ENCODE results near the gene SAMM50. TPM values are rescaled to one million over a fixed set of nuclear protein-coding genes. Genes with fewer than 3 reads are reported as not detected.

SAMM50 gene
- total RNA-seq, 1 experiment from 2014 or later: 47.6 TPM

- Histone ChIP-seq H3K4me3 (ENCODE audit: insufficient read depth, low read depth, low read length) (no peak overlapping the region), H3K36me3 (replicated peaks; ENCODE audit: control insufficient read depth, insufficient read depth, low read length) (no peaks in the 10 kb centered on the region), H3K27me3 (ENCODE audit: control insufficient read depth, insufficient read depth, low read length) (no peaks in the 10 kb centered on the region)
- DNase-seq: no peak
Observed at GRCh38 chr22:44031158-44031952, 76.1 kb downstream of the SAMM50 start.

- DNase-seq: no peak
- Histone ChIP-seq H3K4me3 (ENCODE audit: insufficient read depth, low read depth, low read length) (no peak overlapping the region), H3K36me3 (replicated peaks; ENCODE audit: control insufficient read depth, insufficient read depth, low read length) (no peaks in the 10 kb centered on the region)
Observed at GRCh38 chr22:44032126-44032730, 77.0 kb downstream of the SAMM50 start.

GRCh38 chr22:44033287-44033686 is 78.0 kb downstream of the SAMM50 start:
- H3K27me3 ChIP-seq (ENCODE audit: control insufficient read depth, insufficient read depth, low read length): no peaks in the 10 kb centered on the region
- H3K36me3 ChIP-seq (replicated peaks; ENCODE audit: control insufficient read depth, insufficient read depth, low read length): no peaks in the 10 kb centered on the region
- DNase-seq: no peak
- no peak overlapping the region for H3K4me3 ChIP-seq (ENCODE audit: insufficient read depth, low read depth, low read length)

More at GRCh38 chr22:44032126-44032730, 77.0 kb downstream of the SAMM50 start:
- H3K27me3 ChIP-seq (ENCODE audit: control insufficient read depth, insufficient read depth, low read length): no peaks in the 10 kb centered on the region

DNA sequence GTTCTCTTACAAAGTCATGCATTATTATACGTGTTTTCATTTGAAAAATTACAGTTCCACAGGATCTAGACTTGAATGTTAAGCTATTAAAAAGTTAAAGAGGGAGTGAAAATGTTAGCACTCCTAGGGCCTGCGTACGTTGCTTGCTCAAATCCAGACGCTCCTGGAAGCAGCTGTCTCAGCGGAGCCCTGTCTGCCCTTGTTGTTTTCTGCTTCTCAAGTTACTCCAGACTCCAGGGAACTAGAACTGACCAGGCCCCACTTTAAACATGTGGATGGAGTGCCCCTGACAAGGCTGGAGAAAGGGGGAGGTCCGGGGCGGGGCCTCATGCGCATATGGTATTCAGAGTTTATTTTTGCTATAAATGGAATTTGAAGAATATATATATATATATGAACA is 78.5 kb downstream of the SAMM50 start:
- H3K27me3 ChIP-seq (ENCODE audit: control insufficient read depth, insufficient read depth, low read length): no peaks in the 10 kb centered on the region
- no peaks in the 10 kb centered on the region for H3K36me3 ChIP-seq (replicated peaks; ENCODE audit: control insufficient read depth, insufficient read depth, low read length)
- DNase-seq: no peak
- H3K4me3 ChIP-seq (ENCODE audit: insufficient read depth, low read depth, low read length): no peak overlapping the region

DNA sequence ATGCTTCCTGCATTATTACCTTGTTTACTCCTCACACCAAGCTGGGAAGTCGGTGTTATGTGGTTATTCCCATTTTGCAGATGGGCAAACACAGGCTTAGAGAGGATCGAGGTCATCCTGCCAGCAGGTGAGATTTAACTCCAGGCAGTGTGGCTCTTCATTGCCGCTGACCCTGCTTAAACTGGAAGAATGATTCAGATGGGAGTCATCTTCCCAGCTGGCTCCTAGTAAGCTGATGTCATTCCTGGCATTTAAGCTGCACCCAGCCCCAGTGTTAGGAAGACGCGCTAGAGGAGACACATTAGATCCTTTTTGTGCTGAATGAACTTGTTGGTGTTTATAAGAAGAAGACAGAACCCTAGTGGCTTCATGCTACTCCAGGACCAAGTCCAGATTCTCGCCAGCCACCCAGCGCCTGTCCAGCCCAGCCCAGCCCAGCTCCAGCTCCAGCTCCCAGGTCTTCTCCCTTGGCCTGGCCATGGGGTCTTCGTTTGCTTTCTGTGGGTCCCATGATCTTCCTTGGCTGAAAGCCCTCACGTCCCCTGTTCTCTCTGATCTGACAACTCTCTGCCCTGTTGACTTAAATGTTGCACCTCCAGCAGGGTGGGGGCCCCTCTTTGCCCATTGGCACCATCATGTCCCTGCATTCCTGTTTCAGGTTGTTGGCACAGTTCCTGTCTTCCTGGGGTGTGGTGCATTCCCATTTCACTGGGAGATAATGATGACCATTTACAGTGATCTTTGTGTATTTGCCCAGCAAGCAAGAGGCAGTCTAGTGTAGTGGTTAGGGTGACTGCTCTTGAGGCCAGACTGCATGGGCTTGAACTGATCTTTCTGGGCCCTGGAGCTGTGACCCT is 82.5 kb downstream of the SAMM50 start:
- Histone ChIP-seq H3K4me3 (ENCODE audit: insufficient read depth, low read depth, low read length) (no peak overlapping the region), H3K36me3 (replicated peaks; ENCODE audit: control insufficient read depth, insufficient read depth, low read length) (no peaks in the 10 kb centered on the region), H3K27me3 (ENCODE audit: control insufficient read depth, insufficient read depth, low read length) (no peaks in the 10 kb centered on the region)
- DNase-seq: no peak

- no peak for DNase-seq
- no peaks in the 10 kb centered on the region for H3K36me3 ChIP-seq (replicated peaks; ENCODE audit: control insufficient read depth, insufficient read depth, low read length)
- H3K27me3 ChIP-seq (ENCODE audit: control insufficient read depth, insufficient read depth, low read length): no peaks in the 10 kb centered on the region
- H3K4me3 ChIP-seq (ENCODE audit: insufficient read depth, low read depth, low read length): no peak overlapping the region
Observed at GRCh38 chr22:44039566-44040171, 84.4 kb downstream of the SAMM50 start.

DNA sequence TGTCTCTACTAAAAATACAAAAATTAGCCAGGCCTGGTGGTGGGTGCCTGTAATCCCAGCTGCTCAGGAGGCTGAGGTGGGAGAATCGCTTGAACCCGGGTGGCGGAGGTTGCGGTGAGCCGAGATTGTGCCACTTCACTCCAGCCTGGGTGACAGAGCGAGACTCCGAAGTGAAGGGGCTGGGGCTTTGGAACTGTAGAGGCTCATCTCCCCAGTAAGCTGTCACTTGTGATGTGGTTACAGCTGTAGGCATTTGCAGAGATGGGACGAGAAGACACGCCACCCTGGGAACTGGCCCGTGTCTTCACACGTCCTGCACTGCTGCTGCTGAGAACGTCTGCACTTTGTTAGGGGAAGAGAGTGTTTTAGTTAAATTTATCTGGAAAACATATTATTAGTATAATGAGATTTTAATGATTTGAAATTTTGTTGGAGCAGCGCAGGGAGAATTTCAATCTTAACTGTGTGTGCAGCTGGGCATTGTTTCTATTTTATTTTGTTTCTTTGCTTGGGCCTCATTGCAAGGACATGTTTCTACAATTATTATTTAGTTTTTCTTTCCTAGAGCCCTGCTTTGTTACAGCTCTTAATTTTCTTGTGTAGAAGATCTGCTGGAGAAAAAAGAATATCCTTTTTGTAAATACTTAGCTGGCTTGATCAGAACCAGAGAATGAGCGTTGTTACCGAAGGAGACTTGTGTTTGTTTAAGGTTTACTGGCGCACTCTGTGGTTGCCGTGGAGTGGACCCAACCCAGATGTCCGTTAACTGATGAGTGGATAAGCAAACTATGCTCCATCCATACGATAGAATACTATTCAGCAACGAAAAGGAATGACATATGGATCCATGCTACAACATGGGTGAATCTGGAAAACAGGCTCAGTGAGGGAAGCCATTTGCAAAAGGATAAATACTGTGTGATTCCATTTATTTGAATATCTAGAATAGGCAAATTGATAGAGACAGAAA is 87.3 kb downstream of the SAMM50 start:
- Histone ChIP-seq H3K36me3 (replicated peaks; ENCODE audit: control insufficient read depth, insufficient read depth, low read length) (no peaks in the 10 kb centered on the region), H3K4me3 (ENCODE audit: insufficient read depth, low read depth, low read length) (no peak overlapping the region), H3K27me3 (ENCODE audit: control insufficient read depth, insufficient read depth, low read length) (no peaks in the 10 kb centered on the region)
- no peak for DNase-seq

DNA sequence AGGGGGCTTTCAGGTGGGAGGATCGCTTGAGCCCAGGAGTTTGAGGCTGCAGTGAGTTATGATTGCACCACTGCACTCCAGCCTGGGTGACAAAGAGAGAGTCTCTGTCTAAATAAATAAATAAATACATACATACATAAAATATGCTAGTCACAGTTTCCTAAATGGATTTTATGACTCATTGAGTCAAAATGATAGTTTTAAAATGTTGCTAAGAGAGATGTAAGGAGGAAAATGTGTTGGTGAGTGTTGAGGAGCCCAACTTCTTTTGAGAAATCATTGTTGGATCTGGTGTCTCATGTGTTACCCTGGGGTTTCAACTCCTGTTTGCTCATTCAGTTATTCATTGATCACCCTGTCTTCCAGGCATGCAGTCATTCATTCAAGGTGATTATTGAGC is 89.9 kb downstream of the SAMM50 start:
- Histone ChIP-seq H3K27me3 (ENCODE audit: control insufficient read depth, insufficient read depth, low read length) (no peaks in the 10 kb centered on the region), H3K36me3 (replicated peaks; ENCODE audit: control insufficient read depth, insufficient read depth, low read length) (no peaks in the 10 kb centered on the region), H3K4me3 (ENCODE audit: insufficient read depth, low read depth, low read length) (no peak overlapping the region)
- no peak for DNase-seq

Other genes with a start within 250 kb of the SAMM50 start
- gene EFCAB6, start 143.1 kb upstream of the SAMM50 start, total RNA-seq (2014; rRNA removed; shearing (Covaris generic)): 0.31 and 0.63 TPM in 2 replicates
- gene SULT4A1, start 92.9 kb upstream of the SAMM50 start, total RNA-seq (2014; rRNA removed; shearing (Covaris generic)): 6.3 and 9.8 TPM in 2 replicates
- gene PNPLA5, start 63.4 kb upstream of the SAMM50 start, total RNA-seq (2014; rRNA removed; shearing (Covaris generic)): 2.2 and 4.0 TPM in 2 replicates
- gene PNPLA3, start 31.6 kb upstream of the SAMM50 start, total RNA-seq (2014; rRNA removed; shearing (Covaris generic)): 10.7 and 15.0 TPM in 2 replicates
- 19.9 and 37.9 TPM in 2 replicates for gene PARVB, start 68.9 kb downstream of the SAMM50 start, total RNA-seq (2014; rRNA removed; shearing (Covaris generic))
- 0.21 TPM in 1 of 2 replicates, not detected in the other for gene PARVG, start 225.5 kb downstream of the SAMM50 start, total RNA-seq (2014; rRNA removed; shearing (Covaris generic))